H7 (cell line): Measurements from ENCODE around the gene TMC2. TPM values are rescaled to one million over a fixed set of nuclear protein-coding genes. Genes with fewer than 3 reads are reported as not detected.
A peak's percentile ranks its signal among the peaks of the same experiment; 100 is the strongest.
"Not testable (repeated sequence)": the region's sequence is repeated elsewhere in the genome, so short reads cannot be mapped to it uniquely, and the experiment has no call there.

ENCODE experiments used
- DNase-seq: peaks from one replicate; pipeline ENCODE4 v3.0.0; 2012
- H3K27me3 ChIP-seq: 2 replicates; pipeline ENCODE4 v1.6.0; 2011; ENCODE audit warnings: mild to moderate bottlenecking, low read length; ENCODE audit not compliant: control insufficient read depth, insufficient read depth
- H3K36me3 ChIP-seq: replicated peaks from 2 replicates; pipeline ENCODE4 v1.5.1; 2011; ENCODE audit warnings: low read length; ENCODE audit not compliant: control insufficient read depth, insufficient read depth
- H3K4me3 ChIP-seq: 2 replicates; pipeline ENCODE4 v1.5.1; 2011; ENCODE audit warnings: low read depth, mild to moderate bottlenecking, control low read depth, low read length, moderate library complexity; ENCODE audit not compliant: insufficient read depth
- total RNA-seq: library from RNA; depleted of rRNA; stranded (reverse); fragments of >200 nt; shearing (Covaris generic); gene quantifications from 2 replicates; pipeline ENCODE4 v1.2.3, GENCODE V29; 2014; rRNA removed

The TMC2 gene, protein sequence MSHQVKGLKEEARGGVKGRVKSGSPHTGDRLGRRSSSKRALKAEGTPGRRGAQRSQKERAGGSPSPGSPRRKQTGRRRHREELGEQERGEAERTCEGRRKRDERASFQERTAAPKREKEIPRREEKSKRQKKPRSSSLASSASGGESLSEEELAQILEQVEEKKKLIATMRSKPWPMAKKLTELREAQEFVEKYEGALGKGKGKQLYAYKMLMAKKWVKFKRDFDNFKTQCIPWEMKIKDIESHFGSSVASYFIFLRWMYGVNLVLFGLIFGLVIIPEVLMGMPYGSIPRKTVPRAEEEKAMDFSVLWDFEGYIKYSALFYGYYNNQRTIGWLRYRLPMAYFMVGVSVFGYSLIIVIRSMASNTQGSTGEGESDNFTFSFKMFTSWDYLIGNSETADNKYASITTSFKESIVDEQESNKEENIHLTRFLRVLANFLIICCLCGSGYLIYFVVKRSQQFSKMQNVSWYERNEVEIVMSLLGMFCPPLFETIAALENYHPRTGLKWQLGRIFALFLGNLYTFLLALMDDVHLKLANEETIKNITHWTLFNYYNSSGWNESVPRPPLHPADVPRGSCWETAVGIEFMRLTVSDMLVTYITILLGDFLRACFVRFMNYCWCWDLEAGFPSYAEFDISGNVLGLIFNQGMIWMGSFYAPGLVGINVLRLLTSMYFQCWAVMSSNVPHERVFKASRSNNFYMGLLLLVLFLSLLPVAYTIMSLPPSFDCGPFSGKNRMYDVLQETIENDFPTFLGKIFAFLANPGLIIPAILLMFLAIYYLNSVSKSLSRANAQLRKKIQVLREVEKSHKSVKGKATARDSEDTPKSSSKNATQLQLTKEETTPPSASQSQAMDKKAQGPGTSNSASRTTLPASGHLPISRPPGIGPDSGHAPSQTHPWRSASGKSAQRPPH
- total RNA-seq = not detected in 2 replicates

- no peak for DNase-seq
- no peak within 1 kb of the TSS for H3K4me3 ChIP-seq
- peaks cover 2% of the 10 kb centered on the region; the same call in 1 of the 2 replicates for H3K27me3 ChIP-seq
- H3K36me3 ChIP-seq = no peaks in the 10 kb centered on the region
Measured at GRCh38 chr20:2536560-2536986, at the start of gene TMC2. Gene TMC2 (plus strand): TSS chr20:2536573. CDS start chr20:2536622, 49 bp downstream.

DNA sequence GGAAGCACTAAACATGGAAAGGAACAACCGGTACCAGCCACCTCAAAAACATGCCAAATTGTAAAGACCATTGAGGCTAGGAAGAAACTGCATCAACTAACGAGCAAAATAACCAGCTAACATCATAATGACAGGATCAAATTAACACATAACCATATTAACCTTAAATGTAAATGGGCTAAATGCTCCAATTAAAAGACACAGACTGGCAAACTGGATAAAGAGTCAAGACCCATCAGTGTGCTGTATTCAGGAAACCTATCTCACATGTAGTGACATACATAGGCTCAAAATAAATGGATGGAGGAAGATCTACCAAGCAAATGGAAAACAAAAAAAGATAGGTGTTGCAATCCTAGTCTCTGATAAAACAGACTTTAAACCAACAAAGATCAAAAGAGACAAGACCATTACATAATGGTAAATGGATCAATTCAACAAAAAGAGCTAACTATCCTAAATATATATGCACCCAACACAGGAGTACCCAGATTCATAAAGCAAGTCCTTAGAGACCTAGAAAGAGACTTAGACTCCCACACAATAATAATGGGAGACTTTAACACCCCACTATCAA lies 33.5 kb upstream of the TMC2 start:
- H3K27me3 ChIP-seq, H3K36me3 ChIP-seq, DNase-seq, H3K4me3 ChIP-seq: not testable (repeated sequence)

DNA sequence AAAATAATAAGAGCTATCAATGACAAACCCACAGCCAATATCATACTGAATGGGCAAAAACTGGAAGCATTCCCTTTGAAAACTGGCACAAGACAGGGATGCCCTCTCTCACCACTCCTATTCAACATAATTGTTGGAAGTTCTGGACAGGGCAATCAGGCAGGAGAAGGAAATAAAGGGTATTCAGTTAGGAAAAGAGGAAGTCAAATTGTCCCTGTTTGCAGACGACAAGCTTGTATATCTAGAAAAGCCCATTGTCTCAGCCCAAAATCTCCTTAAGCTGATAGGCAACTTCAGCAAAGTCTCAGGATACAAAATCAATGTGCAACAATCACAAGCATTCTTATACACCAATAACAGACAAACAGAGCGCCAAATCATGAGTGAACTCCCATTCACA lies 31.6 kb upstream of the TMC2 start:
- not testable (repeated sequence) for H3K4me3 ChIP-seq, H3K36me3 ChIP-seq, DNase-seq
- H3K27me3 ChIP-seq = peaks cover 15% of the 10 kb centered on the region; the same call in 1 of the 2 replicates

- peaks cover 32% of the 10 kb centered on the region for H3K27me3 ChIP-seq
- not testable (repeated sequence) for DNase-seq
Measured at GRCh38 chr20:2506426-2506825, 29.9 kb upstream of the TMC2 start.

DNA sequence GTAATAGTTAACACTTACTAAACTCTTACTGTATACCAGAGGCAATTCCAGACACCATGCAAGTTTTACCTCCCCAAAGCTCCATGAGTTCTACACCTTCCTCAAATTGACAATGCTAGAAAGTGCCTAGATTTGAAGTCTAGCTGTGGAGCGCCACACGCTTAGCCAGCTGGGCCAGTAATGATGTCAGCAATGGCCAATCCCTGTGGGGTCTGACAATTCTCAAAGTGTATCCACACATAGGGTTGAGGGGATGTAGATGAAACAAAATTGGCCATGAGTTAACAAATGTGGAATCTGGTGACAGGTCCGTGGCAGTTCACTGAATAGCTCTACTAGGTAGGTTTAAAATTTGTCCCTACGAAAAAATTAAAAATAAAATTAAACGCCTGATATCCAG lies 28.9 kb upstream of the TMC2 start:
- no peaks in the 10 kb centered on the region for H3K36me3 ChIP-seq
- DNase-seq = no peak
- H3K4me3 ChIP-seq = no peak overlapping the region
- peaks cover 42% of the 10 kb centered on the region for H3K27me3 ChIP-seq

More at GRCh38 chr20:2506426-2506825, 29.9 kb upstream of the TMC2 start:
- H3K36me3 ChIP-seq, H3K4me3 ChIP-seq: not testable (repeated sequence)

- Histone ChIP-seq H3K27me3 (peaks cover 48% of the 10 kb centered on the region), H3K4me3 (peak overlapping the region; percentile 65), H3K36me3 (no peaks in the 10 kb centered on the region)
- no peak for DNase-seq
Measured at GRCh38 chr20:2507875-2508630, 28.3 kb upstream of the TMC2 start.

DNA sequence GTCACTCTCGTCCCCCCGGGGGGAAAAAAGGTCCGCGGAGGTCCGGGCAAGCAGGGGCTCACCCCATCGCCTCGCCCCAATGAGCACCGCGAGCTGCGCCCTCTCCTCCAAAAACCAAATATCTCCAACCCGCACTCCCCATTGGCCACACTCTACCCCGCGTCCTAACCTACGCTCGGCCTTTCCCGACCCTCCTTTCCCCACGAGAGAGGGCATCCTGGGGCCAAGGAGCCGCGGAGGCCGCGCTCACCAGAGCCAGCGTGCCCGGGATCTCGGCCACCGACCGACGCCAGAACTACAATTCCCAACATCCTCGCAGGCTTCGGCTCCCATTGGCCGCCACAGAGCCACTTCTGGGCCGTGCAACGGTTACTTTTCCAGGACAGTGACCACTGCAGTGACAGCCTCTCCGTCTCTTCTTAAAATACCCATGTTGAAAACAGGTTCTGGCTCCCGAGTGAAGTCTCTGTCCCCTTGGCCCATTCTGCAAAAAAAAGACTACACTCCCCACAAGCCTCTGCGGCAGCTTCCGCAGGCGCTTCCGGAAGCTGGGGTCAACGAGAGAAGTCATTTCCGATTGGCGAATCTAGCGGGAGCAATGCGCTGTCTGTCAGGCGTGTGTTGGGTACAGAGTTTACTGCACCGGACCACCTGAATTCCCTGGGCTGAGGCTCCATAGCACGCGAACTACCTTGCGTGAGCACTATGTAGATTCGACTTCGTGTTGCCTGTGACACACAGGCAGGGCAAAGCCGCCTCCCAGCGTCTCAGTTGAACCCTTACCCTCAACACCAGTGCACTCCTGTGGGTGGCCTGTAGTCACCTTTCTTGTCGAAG lies 27.5 kb upstream of the TMC2 start, which contains the start of gene ZNF343:
TSS of gene ZNF343 (minus strand) at position 285 of the 837 bp plus-strand sequence. CDS start 15,020 bp downstream, outside the sequence.
- H3K27me3 ChIP-seq = peaks cover 55% of the 10 kb centered on the region
- H3K4me3 ChIP-seq = peak within 1 kb of the TSS; percentile 65
- peak; percentile 86 for DNase-seq
- no peaks in the 10 kb centered on the region for H3K36me3 ChIP-seq

DNA sequence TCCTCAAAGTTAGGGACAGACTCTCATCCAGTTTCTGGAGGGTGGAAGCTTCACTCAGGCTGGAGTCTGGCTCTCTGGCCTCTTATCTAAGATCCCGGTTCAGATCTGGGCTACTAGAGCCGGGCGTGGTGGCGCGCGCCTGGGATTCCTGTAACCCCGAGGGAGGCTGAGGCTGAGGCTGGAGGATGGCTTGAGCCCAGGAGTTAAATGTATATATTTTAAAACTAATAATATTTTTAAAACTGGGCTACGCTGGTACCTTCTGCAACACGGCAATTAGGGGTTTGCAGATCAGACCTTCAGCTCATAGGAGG lies 26.9 kb upstream of the TMC2 start:
- Histone ChIP-seq H3K36me3 (no peaks in the 10 kb centered on the region), H3K27me3 (peaks cover 59% of the 10 kb centered on the region), H3K4me3 (peak overlapping the region; percentile 65)
- no peak for DNase-seq

- peak; percentile 45 for DNase-seq
- H3K27me3 ChIP-seq = peaks cover 61% of the 10 kb centered on the region
- H3K4me3 ChIP-seq = no peak overlapping the region
- no peaks in the 10 kb centered on the region for H3K36me3 ChIP-seq
Measured at GRCh38 chr20:2509794-2510193, 26.6 kb upstream of the TMC2 start.

DNA sequence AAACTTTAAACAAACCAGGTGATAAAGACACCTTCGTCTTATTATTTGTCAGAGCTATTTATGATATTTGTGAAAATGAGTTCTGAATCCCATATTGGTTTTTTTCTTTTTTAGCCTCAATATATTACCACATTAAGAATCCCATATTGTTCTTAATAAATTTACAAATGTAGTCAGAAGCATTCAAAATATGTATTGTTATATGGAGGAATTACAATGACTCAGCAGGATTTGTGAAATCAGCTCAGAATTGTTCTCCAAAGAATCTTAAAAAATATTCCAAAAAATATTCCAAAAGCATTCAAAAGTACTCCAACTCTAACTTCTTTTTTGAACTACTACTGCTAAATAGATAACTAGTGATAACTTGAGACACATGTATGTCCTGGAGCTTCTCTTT lies 21.2 kb upstream of the TMC2 start:
- H3K27me3 ChIP-seq = peaks cover 61% of the 10 kb centered on the region

DNA sequence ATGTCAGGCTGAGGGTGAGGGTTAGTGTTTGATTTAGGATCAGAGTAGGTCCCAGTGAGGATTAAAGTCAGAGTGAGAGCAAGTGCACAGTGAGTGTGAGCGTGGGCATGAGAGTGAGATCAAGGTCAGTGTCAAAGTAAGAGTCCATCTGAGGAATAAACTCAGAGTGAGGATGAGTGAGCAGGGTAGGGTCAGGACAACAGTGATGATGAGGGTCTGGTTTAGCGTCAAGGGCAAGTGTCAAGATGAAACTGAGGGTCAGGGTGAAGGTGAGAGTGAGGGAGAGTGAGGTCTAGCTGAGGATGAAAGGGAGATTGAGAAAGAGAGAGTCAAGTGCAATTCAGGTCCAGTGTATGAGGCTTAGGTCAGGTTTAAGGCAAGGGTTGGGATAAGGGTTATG lies 20.0 kb upstream of the TMC2 start:
- H3K4me3 ChIP-seq = no peak overlapping the region
- DNase-seq = no peak
- no peaks in the 10 kb centered on the region for H3K36me3 ChIP-seq
- H3K27me3 ChIP-seq = peaks cover 60% of the 10 kb centered on the region

More for the DNA sequence above, 21.2 kb upstream of the TMC2 start:
- Histone ChIP-seq H3K36me3 (no peaks in the 10 kb centered on the region), H3K4me3 (no peak overlapping the region)
- no peak for DNase-seq

DNA sequence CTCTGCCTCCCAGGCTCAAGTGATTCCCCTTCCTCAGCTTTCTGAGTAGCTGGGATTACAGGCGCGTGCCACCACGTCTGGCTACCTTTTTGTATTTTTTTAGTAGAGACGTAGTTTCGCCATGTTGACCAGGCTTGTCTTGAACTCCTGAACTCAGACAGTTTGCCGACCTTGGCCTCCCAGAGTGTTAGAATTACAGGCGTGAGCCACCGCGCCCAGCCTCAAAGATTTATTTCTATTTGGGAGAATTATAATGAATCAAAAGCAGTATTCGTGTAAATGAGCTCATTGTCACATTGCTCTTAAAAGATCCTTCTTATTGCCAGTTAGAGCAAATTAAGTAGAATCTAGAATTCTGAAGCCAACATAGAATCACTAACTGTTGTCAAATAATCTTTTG lies 18.3 kb upstream of the TMC2 start:
- peaks cover 56% of the 10 kb centered on the region for H3K27me3 ChIP-seq
- H3K4me3 ChIP-seq = no peak overlapping the region
- no peak for DNase-seq
- no peaks in the 10 kb centered on the region for H3K36me3 ChIP-seq

- H3K36me3 ChIP-seq = no peaks in the 10 kb centered on the region
- H3K27me3 ChIP-seq = peaks cover 57% of the 10 kb centered on the region
- H3K4me3 ChIP-seq = no peak overlapping the region
- no peak for DNase-seq
Measured at GRCh38 chr20:2518558-2518957, 17.8 kb upstream of the TMC2 start.
